ENCODE results near the gene TNFRSF13B. TPM values are rescaled to one million over a fixed set of nuclear protein-coding genes. Genes with fewer than 3 reads are reported as not detected.

TNFRSF13B gene
- total RNA-seq, 3 donors from 2014 or later: 0.80 to 2.9 TPM; not detected in 1

DNA sequence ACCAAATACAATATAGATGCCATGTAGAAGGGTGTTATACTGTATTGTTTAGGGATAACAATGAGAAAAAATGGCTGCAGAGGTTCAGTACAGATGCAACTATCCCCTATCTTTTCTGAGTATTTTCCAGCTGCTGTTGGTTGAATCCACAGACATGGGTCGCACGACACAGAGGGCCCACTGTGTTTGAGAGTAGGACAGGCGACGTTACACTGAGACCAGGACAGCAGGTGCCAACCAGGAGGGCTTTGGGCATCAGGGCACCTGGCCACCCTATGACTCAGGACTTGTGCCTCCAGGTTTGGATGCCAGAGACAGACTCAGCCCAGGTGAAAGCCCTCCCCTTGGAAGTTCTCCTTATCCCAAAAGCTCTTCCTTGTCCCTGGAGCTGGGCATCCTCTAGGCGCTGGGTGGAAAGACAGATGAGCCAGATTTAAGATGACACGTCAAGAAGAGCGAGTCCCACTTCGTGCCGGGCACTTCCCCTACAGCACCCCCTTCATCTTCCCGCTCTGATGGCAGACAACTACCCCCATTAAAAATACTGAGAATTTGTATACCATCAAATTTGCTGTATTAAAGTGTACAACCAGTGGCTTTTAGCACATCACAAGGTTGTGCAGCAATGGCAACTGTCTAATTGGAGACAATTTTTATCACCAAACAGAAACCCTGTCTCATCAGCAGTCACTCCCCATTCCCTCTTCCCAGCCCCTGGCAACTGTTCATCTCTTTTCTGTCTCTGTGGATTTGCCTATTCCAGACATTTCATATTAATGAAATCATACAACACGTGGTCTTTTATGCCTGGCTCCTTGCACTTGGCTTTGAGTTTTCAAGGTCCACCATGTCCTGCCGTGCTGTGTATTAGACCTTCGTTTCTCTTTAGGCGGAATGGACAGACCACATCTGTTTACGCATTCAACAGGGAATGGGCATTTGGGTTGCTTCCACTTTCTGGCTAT, 30.6 kb downstream of the TNFRSF13B start:
- TF ChIP-seq POLR2AphosphoS5 (IDR thresholded peaks at IDR 0.05) (no peak), POLR2A (IDR thresholded peaks at IDR 0.05) (no peak)
- TF ChIP-seq, protein P1, sequence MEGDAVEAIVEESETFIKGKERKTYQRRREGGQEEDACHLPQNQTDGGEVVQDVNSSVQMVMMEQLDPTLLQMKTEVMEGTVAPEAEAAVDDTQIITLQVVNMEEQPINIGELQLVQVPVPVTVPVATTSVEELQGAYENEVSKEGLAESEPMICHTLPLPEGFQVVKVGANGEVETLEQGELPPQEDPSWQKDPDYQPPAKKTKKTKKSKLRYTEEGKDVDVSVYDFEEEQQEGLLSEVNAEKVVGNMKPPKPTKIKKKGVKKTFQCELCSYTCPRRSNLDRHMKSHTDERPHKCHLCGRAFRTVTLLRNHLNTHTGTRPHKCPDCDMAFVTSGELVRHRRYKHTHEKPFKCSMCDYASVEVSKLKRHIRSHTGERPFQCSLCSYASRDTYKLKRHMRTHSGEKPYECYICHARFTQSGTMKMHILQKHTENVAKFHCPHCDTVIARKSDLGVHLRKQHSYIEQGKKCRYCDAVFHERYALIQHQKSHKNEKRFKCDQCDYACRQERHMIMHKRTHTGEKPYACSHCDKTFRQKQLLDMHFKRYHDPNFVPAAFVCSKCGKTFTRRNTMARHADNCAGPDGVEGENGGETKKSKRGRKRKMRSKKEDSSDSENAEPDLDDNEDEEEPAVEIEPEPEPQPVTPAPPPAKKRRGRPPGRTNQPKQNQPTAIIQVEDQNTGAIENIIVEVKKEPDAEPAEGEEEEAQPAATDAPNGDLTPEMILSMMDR (IDR thresholded peaks at IDR 0.05): no peak
- H3K4me1 ChIP-seq: no peaks in the 10 kb centered on the region
- no peaks in the 10 kb centered on the region for H3K36me3 ChIP-seq
- H3K9me3 ChIP-seq: no peaks in the 10 kb centered on the region
- intact Hi-C loops (cut with DNase I; ENCODE audit: low total_unique reads): no loop called here
- H3K27ac ChIP-seq: no peak overlapping the region
- H3K4me3 ChIP-seq: no peak overlapping the region
- peak in 1 of 2 donors; percentile 44 for DNase-seq (ENCODE audit: low spot score in 2 of 2)
- no peaks in the 10 kb centered on the region for H3K27me3 ChIP-seq

DNA sequence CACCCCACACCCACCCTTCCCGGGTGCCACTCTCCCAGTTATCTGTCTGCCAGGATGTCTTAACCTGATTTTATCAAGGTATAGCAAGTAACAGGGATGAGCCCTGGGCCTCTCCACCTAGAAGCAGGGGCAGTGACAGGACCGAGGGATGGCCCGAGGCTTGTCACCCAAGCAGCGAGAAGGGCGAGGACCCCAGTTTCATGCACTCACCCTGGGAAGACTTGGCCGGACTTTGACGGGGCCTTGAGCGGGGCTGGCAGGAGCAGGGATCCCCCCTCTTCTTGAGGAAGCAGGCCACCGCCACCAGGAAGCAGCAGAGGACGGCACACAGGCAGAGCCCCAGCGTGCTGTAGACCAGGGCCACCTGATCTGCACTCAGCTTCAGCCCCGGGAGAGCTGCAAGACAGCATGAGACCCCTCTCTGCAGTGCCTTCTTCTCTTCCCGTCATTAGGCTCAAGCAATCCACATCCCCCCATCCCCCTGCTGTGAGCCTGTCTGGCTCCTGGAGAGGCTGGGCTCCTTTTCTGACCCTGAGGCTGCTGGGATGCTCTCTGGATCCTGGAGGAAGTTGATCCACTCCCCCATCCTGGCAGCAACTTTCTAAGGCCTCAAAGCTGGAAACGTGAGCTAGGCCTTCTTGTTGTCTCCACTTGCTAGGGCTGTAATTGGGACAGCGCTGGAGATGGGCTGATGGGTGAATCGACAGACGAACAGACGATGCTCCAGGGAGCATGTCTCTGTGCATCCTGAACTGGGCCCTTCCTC, 31.6 kb downstream of the TNFRSF13B start:
- no peak for TF ChIP-seq POLR2AphosphoS5 (IDR thresholded peaks at IDR 0.05)
- TF ChIP-seq, protein P1 (IDR thresholded peaks at IDR 0.05): no peak
- TF ChIP-seq POLR2A (IDR thresholded peaks at IDR 0.05): no peak
- H3K36me3 ChIP-seq: no peaks in the 10 kb centered on the region
- no peaks in the 10 kb centered on the region for H3K27me3 ChIP-seq
- H3K4me3 ChIP-seq: no peak overlapping the region
- H3K9me3 ChIP-seq: no peaks in the 10 kb centered on the region
- intact Hi-C loops (cut with DNase I; ENCODE audit: low total_unique reads): no loop called here
- no peak overlapping the region for H3K27ac ChIP-seq
- peak in 1 of 2 donors; percentile 48 for DNase-seq (ENCODE audit: low spot score in 2 of 2)
- H3K4me1 ChIP-seq: no peaks in the 10 kb centered on the region

DNA sequence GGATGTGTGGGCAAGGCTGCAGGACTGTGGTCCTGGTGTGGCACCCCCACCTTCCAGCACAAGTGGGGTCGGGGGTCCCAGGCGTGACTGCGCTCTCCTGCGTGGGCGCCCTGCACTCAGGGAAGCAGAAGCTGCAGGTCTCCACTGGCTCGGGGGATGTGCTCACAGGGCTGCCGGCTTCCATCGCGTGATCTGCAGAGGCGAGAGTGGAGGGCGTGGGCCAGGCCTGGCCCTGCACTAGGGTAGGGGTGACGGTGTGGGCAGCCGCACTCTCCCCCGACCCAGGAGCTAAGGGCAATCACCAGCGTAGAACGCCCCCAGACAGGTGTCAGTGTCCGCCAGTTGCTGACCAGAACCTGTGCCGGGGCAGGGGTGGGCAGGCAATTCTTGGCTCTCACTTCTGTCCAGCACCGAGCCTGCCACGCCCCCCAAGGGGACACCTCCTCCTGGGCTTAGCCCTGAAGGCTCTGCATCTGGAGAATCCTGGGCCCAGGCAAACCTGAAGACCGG, 32.3 kb downstream of the TNFRSF13B start:
- H3K27ac ChIP-seq: no peak overlapping the region
- intact Hi-C loops (cut with DNase I; ENCODE audit: low total_unique reads): no loop called here
- no peak overlapping the region for H3K4me3 ChIP-seq
- peak in 1 of 2 donors; percentile 43 for DNase-seq (ENCODE audit: low spot score in 2 of 2)
- no peaks in the 10 kb centered on the region for H3K36me3 ChIP-seq
- no peaks in the 10 kb centered on the region for H3K4me1 ChIP-seq
- TF ChIP-seq, protein P1 (IDR thresholded peaks at IDR 0.05): no peak
- TF ChIP-seq POLR2AphosphoS5 (IDR thresholded peaks at IDR 0.05) (no peak), POLR2A (IDR thresholded peaks at IDR 0.05) (no peak)
- no peaks in the 10 kb centered on the region for H3K9me3 ChIP-seq
- no peaks in the 10 kb centered on the region for H3K27me3 ChIP-seq

DNA sequence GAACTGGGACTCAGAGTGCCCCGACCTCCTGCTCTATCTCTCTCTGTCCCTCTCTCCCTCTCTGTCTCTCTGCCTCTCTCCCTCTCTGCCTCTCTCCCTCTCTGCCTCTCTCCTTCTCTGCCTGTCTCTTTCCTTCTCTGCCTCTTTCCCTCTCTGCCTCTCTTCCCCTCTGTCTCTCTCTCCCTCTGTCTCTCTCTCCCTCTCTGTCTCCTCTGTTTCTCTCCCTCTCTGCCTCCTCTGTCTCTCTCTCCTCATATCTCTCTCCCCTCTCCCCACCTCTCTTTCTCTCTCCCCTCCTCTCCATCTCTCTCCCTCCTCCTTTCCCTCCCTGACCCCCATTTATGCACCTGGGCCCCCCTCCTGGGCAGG, 32.7 kb downstream of the TNFRSF13B start:
- no peak for DNase-seq (ENCODE audit: low spot score in 2 of 2)
- no peak overlapping the region for H3K4me3 ChIP-seq
- no peaks in the 10 kb centered on the region for H3K4me1 ChIP-seq
- no peaks in the 10 kb centered on the region for H3K36me3 ChIP-seq
- no peaks in the 10 kb centered on the region for H3K9me3 ChIP-seq
- intact Hi-C loops (cut with DNase I; ENCODE audit: low total_unique reads): no loop called here
- H3K27me3 ChIP-seq: no peaks in the 10 kb centered on the region
- TF ChIP-seq POLR2AphosphoS5 (IDR thresholded peaks at IDR 0.05): no peak
- TF ChIP-seq, protein P1 (IDR thresholded peaks at IDR 0.05): no peak
- no peak for TF ChIP-seq POLR2A (IDR thresholded peaks at IDR 0.05)
- no peak overlapping the region for H3K27ac ChIP-seq
